Renal cortex interstitium (tissue), 11 donors: ENCODE data around the gene RARB. TPM values are rescaled to one million over a fixed set of nuclear protein-coding genes. Genes with fewer than 3 reads are reported as not detected.

Experiments used
- DNase-seq, 11 donors: peaks; one replicate each; pipeline ENCODE4 v3.0.0-alpha.2; 2013; ENCODE audit warnings: low read depth in 9 of 11, low spot score in 4 of 11; ENCODE audit errors: extremely low read depth in 1 of 11
- polyA plus RNA-seq, 3 donors: library from polyadenylated mRNA; unstranded; fragments of 120-200 nt; gene quantifications; one replicate each; pipeline ENCODE4 v1.2.1, GENCODE V29; 2013; ENCODE audit not compliant: insufficient read length in 3 of 3

Gene RARB
- polyA plus RNA-seq, 3 donors, result 47.9 to 56.0 (median 48.3) TPM

DNA sequence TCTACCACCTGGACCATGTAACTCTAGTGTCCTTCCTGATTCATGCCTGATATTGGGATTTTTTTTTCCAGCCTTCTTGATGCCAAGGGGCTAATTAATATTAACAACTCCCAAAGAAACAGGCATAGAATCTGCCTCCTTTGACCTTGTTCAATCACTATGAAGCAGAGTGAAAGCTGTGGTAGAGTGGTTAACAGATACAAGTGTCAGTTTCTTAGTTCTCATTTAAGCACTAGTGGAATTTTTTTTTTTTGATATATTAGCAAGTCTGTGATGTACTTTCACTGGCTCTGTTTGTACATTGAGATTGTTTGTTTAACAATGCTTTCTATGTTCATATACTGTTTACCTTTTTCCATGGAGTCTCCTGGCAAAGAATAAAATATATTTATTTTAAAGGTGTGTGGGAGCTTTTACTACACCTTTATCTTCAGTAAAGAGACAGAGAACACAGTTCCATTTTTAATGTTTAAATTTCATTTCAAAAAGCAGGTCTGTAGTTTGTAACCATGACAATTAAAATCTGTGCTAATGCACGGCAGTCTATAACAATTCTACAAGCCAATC is 169.6 kb downstream of the RARB start:
- DNase-seq, result no peak

DNA sequence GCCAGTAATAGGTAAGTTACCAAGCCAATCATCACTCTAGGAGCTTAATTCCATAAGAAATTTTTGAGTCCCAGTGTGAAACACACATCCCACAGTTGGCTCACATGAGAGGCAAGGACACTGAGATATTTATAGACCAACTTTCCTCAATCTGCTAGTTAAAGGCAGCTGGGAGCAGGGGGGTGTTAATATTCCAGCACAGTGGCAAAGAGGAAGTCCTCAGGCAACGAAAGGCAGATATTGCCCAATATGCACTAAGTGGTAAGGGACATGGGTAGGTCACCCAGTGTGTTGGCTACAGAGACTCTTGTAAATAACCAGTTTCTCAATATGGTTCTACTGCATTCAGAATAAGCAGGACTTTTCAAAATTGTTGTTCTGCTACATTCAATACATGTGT is 175.6 kb downstream of the RARB start:
- DNase-seq, result no peak

DNA sequence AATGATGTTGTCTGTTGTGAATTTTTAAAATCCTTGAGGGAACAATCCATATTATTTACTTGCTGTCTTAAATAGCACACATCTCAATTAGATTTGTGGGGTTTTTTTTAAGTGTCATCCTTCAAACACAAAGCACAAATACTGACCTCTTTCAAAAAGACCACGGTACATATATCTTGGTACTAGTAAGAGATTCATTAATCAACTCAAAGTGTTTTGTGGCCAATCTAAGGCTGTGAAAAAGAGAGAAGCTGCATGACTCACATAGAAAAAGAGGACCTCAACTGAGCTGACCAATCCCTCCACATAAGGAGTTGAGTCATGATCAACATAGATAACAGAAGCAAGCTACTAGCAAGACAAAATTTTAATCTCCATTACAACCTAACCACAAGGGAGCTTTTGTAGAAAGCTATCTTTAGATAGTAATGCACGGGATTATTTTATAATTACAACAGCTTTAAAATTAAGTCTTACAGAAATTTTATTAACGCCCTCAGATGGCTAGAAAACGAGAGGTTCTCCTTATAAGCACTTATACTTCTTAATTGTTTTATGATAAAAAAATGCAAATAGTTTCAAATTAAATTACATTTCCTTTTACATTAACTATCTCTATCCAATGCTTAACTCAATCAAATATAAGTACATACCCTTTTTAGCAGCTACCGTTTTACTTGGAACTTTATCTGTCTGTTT is 176.2 kb downstream of the RARB start:
- DNase-seq, result no peak

DNA sequence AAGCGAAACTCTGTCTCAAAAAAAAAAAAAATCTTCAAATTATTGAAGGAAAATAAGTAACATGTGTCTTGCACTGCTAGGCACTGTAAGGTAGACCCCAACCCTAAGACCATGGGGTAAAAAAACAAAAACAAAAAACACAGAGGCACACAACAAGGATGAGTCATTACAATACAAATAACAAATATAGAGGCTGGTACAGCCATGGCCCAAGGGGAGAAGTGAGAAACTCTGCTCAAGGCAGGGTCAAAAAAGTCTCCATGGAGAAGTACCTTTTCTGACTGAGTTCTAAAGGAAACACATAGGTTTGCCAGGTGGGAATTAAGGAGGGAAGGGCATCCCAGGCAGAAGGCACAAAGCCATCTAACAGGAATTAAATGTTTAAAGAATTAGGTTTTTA is 182.1 kb downstream of the RARB start:
- no peak for DNase-seq

DNA sequence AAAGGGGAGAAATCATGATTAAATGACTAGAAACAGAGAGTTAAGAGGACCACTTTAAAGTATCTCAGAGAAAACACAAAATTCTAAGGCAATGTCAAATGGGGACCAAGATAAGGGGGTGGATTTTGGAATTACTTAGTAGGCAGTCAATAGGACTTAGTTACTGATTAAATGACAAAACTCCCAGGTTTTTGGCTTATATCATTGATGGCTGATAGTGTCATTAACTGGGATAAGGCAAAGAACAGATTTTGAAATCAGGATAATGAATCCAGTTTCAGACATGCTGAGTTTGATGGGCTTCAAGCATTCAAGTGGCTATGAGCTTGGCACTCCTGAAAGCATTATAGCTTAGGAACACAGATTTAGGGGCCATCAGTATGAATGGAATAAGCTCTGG is 182.7 kb downstream of the RARB start:
- DNase-seq, result no peak

DNA sequence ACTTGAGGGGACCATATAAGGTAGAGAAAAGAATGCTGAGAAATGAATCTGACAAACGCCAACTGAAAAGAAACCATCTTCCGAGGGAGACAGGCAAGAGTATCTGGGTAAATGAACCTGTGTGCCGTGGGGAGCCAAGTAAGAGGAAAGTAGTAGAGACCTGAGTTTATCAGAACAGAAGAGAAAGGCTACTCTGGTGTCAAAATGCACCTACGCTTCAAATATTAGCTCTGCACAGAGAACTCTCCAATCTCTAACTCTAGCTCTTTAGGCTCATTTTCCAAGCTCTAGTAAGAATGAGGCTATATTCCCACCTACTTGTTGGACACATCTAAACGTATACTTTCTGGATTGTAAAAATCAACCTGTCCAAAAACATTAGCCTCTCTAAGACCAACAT is 183.1 kb downstream of the RARB start:
- no peak for DNase-seq

DNA sequence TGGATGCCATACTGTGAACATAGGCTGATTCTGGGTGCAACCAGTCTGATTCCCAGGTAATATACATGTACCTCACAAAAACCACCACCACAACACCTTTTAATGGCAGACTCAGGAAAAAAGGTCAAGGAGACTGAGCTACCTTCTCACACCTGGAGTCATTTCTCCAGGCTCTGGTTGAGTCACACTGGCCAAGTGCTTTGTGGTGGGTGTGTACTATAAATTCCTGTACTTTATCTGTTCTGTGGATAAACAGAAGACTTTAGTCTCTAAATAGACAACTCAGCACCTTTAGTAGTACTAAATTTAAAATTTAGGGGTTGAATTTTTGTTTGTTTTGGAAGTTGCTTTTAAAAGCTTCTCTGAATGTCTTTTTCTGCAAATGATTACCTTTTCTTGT is 190.0 kb downstream of the RARB start:
- DNase-seq, result no peak

DNA sequence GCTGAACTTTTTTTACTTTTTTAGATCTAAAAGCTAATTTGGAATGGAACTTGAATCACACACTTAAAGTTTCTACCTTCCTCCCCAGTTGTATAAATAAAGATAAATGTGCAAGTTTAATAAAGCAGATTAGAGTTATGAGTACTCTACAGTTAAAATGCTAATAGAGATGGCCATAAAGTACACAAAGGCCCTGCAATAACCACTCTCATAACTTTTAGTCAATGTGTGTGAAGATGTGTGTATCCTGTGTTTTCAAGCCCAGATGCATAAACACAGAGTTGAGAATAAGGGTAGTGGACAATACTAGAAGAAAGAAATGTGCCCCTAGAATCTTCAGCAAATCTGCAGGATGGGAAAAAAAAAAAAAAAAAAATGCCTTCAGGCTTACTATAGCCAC is 191.3 kb downstream of the RARB start:
- DNase-seq, result no peak

DNA sequence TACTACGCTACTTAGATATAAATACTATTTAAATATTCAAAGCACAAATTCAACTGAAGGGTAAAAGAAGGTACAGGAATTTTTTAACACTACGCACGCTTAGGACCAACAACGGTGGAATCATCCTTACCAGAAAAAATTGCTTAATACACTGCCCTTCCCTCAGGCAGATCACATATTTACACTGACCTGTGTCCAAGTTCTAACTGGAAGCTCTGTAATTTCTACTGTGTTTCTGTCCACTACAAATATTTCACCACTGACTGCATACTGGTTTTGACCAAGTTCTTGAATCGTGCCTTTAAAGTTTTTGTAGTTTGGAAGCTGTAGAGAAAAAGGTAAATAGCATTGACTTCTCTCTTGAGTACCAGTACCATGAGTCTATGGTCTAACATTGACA is 192.4 kb downstream of the RARB start:
- no peak for DNase-seq

DNA sequence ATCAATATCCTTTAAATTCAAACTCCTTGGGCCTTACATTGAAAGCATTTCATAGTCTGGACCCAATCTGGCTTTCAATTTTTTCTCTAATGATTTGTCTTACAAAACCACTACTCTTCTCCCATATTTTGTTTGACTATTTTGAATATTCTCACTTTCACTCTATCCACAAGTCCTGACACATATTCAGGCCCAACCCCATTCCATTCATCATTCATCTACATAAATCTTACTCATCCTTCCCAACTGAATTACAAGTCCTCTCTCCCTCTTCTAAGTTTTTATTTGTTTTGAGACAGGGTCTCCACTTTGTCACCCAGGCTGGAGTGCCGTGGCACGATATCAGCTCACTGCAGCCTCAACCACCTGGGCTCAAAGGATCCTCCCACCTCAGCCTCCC is 193.0 kb downstream of the RARB start:
- DNase-seq, result no peak

DNA sequence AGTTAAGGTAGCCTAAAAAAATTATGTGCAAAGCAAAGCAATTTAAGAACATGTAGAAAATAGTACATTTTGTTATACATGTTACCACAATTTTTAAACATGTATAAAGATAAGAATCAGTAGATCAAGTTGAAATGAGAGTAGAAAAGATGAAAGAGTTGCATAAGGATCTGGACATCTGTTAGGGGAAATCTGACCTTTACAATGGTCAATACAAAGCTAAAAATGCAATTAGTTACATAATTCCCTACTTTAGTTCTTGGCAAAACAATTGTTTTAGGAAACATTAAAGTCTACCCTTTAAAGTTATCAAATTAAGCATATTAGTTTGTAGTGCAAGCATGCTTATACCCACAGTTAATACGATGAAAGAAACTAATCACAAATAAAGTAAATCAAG is 203.9 kb downstream of the RARB start:
- DNase-seq, result no peak

DNA sequence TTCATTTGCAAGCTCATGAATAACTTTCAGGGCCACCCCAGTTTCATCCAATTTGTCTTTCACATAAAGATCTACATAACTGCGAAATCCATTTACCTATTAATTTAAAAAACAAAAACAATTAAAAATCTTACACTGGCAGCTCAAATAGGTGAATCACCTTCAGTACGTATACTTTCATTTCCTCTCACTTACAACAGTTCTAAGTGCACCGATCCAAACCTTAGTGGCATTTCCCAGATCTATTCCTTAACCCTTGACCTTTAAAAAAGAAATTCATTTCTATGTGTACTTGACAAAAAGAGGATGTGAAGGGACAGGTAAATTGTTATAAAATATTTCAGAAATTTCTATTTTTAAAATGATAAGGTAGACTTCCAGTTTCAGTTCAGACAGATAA is 205.9 kb downstream of the RARB start:
- DNase-seq, result no peak

DNA sequence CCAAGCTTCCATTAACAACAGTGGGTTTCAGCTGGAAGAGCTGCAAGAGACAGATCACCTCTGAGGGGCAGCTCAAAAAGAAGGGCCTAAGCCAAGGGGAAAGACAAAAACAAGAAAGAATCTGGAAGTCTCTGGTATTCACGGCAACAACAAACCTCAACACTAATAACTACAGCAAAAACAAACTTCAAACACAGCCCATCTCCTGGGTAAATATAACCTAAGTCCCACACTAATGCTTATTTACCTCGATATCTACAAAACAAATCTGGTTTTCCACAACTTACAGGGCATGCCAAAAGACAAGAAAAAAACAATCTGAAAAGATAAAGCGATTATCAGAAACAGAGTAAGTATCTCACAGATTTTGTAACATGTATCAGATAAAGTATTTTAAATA is 207.0 kb downstream of the RARB start:
- no peak for DNase-seq

Other genes starting within 250 kb of the RARB start
- 100 to 1,000 TPM; 283 to 336 (median 291) TPM for gene TOP2B, start 236.6 kb downstream of the RARB start, polyA plus RNA-seq